Prostate gland (tissue), 2 donors: Measurements from ENCODE around the gene SEC24C. TPM values are rescaled to one million over a fixed set of nuclear protein-coding genes. Genes with fewer than 3 reads are reported as not detected.
"Not testable (repeated sequence)": the region's sequence is repeated elsewhere in the genome, so short reads cannot be mapped to it uniquely, and the experiment has no call there.

ENCODE experiments used
- DNase-seq: peaks from one replicate; pipeline ENCODE4 v3.0.0-alpha.2; 2019; ENCODE audit warnings: low spot score
- H3K27ac ChIP-seq, 2 donors: fragments of 200-600 bp; sonication (generic); 2 replicates each; pipeline ENCODE4 v1.5.1; 2017 to 2019
- H3K27me3 ChIP-seq: fragments of 200-600 bp; sonication (generic); replicated peaks from 2 replicates; pipeline ENCODE4 v1.5.1; 2019; ENCODE audit not compliant: insufficient read depth
- H3K36me3 ChIP-seq, 2 donors: fragments of 200-600 bp; sonication (generic); 1 replicate in 1 of 2; 2 replicates in 1 of 2; pipeline versions ENCODE4 v1.5.1 to v1.8.1; 2017 to 2019
- H3K4me1 ChIP-seq: fragments of 200-600 bp; sonication (generic); replicated peaks from 2 replicates; pipeline ENCODE4 v1.5.1; 2019
- H3K4me3 ChIP-seq, 2 donors: fragments of 200-600 bp; sonication (generic); 2 replicates each; pipeline ENCODE4 v1.5.1; 2017 to 2019
- H3K9me3 ChIP-seq: fragments of 200-600 bp; sonication (generic); 2 replicates; pipeline ENCODE4 v1.5.1; 2017
- POLR2A ChIP-seq: fragments of 450-650 bp; IDR thresholded peaks from one replicate; pipeline ENCODE4 v1.6.1; 2016; ENCODE audit warnings: antibody characterized with exemption, mild to moderate bottlenecking
- POLR2AphosphoS5 ChIP-seq: sonication (generic); formaldehyde crosslinking; IDR thresholded peaks from one replicate; pipeline ENCODE4 v1.6.1; 2017; ENCODE audit warnings: antibody characterized with exemption
- WGBS: methylation state at CpG from one replicate; pipeline ENCODE4 v1.1.5; 2018; 5-methylcytosine and 5-hydroxymethylcytosine counted together
- intact Hi-C: fragments of 100-400 bp; cut with DNase I; formaldehyde crosslinking; loops from one replicate; pipeline ENCODE4 v1.14.2; 2022
- total RNA-seq, 2 donors: library from RNA; depleted of rRNA; stranded (reverse); fragments of >200 nt; gene quantifications; one replicate each; pipeline ENCODE4 v1.1.0, GENCODE V29; 2016
- TF ChIP-seq, protein P1 (sequence below), 4 experiments: fragments of 200-600 bp in 2 of 4; fragments of 450-650 bp in 2 of 4; sonication (generic) in 2 of 4; IDR thresholded peaks; 1 replicate in 3 of 4; 2 replicates in 1 of 4; pipeline ENCODE4 v1.5.1; 2016 to 2019; ENCODE audit warnings: antibody characterized with exemption in 4 of 4, mild to moderate bottlenecking in 2 of 4, moderate library complexity in 2 of 4

The SEC24C gene
- total RNA-seq, 2 donors from 2014 or later = 80.7 to 87.6 TPM

DNA sequence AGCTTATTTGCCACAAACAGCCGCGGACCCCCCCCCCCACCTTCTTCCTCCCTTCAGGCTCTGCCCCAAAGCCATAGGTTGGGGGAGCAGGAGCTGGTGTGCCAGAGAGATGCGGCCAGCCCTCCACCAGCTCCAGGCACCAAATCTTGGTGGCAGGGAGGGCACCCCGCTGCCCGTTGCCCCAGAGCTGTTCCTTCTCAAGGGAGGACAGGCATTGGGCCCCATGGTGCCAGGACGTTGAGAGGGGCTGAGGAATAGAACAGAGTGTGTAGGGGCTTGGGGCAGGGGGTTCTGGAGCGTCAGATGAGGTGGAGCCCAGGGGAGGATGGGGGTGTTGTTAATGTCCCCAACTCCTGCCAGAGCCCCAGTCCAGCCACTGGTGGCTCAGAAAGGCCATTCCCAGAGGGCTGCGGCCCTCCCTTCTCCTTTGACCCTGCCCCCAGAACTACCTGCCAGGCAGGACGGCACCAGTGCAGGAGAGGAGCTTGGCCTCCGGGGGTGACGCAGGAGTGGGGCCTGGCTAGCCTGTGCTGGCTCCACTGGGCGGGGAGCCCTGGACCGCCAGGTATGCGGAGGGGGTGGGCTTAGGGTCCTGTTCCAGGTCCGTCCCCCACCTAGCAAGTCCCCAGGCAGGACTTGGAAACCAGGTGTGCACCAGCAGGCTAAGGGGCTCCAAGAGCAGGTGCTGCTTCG lies 10.0 kb upstream of the SEC24C start:
- H3K9me3 ChIP-seq = no peaks in the 10 kb centered on the region
- H3K4me3 ChIP-seq = no peak overlapping the region
- H3K36me3 ChIP-seq = no peaks in the 10 kb centered on the region
- 75% methylated on average over 16 of the region's 16 CpGs for WGBS
- no peak for DNase-seq
- intact Hi-C loops = no loop called here
- no peak for TF ChIP-seq POLR2A
- TF ChIP-seq, protein P1, sequence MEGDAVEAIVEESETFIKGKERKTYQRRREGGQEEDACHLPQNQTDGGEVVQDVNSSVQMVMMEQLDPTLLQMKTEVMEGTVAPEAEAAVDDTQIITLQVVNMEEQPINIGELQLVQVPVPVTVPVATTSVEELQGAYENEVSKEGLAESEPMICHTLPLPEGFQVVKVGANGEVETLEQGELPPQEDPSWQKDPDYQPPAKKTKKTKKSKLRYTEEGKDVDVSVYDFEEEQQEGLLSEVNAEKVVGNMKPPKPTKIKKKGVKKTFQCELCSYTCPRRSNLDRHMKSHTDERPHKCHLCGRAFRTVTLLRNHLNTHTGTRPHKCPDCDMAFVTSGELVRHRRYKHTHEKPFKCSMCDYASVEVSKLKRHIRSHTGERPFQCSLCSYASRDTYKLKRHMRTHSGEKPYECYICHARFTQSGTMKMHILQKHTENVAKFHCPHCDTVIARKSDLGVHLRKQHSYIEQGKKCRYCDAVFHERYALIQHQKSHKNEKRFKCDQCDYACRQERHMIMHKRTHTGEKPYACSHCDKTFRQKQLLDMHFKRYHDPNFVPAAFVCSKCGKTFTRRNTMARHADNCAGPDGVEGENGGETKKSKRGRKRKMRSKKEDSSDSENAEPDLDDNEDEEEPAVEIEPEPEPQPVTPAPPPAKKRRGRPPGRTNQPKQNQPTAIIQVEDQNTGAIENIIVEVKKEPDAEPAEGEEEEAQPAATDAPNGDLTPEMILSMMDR (IDR thresholded peaks at IDR 0.05) = no peak
- TF ChIP-seq POLR2AphosphoS5 = no peak
- H3K27me3 ChIP-seq = no peaks in the 10 kb centered on the region
- H3K4me1 ChIP-seq = peaks cover 3% of the 10 kb centered on the region
- no peak overlapping the region for H3K27ac ChIP-seq

GRCh38 chr10:73734796-73735305 lies 9.3 kb upstream of the SEC24C start:
- WGBS = 81% methylated on average over 5 of the region's 5 CpGs
- H3K27ac ChIP-seq = no peak overlapping the region
- DNase-seq = no peak
- H3K27me3 ChIP-seq = no peaks in the 10 kb centered on the region
- H3K36me3 ChIP-seq = no peaks in the 10 kb centered on the region
- no peaks in the 10 kb centered on the region for H3K9me3 ChIP-seq
- intact Hi-C loops = no loop called here
- no peak for TF ChIP-seq POLR2A
- no peak for TF ChIP-seq POLR2AphosphoS5
- TF ChIP-seq, protein P1 (IDR thresholded peaks at IDR 0.05) = no peak
- no peak overlapping the region for H3K4me3 ChIP-seq
- H3K4me1 ChIP-seq = peaks cover 3% of the 10 kb centered on the region

DNA sequence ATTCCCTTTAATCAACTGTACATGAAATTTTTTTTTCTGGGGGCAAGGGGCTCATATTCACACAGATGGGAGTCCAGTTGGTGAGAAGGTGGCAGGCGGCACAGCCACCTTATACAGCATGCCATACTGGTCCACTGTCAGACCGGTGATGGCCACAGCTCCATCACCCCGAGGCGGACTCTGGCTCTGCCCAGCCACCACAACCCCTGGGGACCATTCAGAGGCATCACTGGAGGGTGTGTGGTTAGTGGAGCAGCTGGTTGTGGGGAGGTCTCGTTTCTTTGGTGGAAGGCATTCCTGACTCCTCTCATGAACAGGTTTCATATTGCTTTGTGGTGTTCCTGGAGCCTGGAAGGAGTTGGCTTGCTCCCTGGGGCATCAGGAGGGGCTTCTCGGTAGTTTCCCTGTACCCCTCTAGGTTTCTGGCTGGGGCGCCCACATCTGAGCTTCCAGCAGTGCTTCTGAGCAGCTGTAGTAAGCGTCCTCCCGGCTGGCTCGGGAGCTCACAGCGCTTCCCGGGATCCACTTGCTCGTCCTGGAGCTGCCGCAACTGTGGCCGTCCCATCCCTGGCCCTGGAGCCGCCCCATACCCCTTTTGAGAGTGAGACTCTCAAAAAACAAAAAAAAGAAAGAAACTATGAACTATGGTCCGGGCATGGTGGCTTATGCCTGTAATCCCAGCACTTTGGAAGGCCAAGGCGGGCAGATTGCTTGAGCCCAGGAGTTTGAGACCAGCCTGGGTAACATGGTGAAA lies 3.5 kb upstream of the SEC24C start:
- peaks cover 14% of the 10 kb centered on the region for H3K4me1 ChIP-seq
- 94% methylated on average over 18 of the region's 18 CpGs for WGBS
- intact Hi-C loops, H3K27ac ChIP-seq, H3K36me3 ChIP-seq, H3K4me3 ChIP-seq, DNase-seq, H3K9me3 ChIP-seq, H3K27me3 ChIP-seq: not testable (repeated sequence)

DNA sequence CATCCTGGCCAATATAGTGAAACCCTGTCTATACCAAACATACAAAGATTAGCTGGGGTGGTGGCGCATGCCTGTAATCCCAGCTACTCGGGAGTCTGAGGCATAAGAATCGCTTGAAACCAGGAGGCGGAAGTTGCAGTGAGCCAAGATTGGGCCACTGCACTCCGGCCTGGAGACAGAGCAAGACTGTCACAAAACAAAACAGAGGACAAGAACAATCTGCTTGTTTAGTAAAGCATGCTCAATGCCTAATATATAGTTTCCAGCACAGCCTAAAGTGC lies 1.8 kb upstream of the SEC24C start:
- TF ChIP-seq POLR2AphosphoS5 = no peak
- H3K4me3 ChIP-seq = no peak overlapping the region
- WGBS = 91% methylated on average over 5 of the region's 5 CpGs
- H3K27me3 ChIP-seq = no peaks in the 10 kb centered on the region
- H3K9me3 ChIP-seq = no peaks in the 10 kb centered on the region
- intact Hi-C loops = no loop called here
- H3K27ac ChIP-seq = no peak overlapping the region
- H3K4me1 ChIP-seq = peaks cover 16% of the 10 kb centered on the region
- no peak for DNase-seq
- no peaks in the 10 kb centered on the region for H3K36me3 ChIP-seq

DNA sequence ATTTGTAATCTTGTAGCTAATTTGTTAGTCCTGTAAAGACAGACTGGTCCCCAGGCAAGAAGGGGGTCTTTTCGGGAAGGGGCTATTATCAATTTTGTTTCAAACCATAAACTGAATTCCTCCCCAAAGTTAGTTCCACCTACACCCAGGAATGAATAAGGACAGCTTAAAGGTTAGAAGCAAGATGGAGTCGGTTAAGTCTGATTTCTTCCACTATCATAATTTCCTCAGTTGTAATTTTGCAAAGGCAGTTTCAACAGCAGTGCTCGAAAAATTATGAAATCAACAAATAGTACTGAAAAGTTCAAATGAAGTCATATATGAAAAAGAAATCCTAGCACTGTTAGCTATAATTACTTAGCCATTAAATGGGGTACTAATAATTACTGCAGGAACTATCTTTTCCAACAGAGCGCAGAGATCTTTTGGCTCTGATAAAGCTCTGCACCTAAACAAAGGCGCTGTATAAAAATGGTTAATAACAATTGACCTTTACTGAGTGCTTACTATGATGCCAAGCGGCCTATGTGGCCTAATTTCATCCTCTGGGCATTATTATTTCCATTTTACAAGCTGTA lies 756 bp upstream of the SEC24C start:
- H3K4me3 ChIP-seq = peak overlapping the region; percentile 64 to 85
- 33% methylated on average over 6 of the region's 6 CpGs for WGBS
- TF ChIP-seq POLR2AphosphoS5 (no peak), POLR2A (no peak)
- DNase-seq = no peak
- H3K9me3 ChIP-seq = no peaks in the 10 kb centered on the region
- peak overlapping the region; percentile 86 to 90 for H3K27ac ChIP-seq
- H3K4me1 ChIP-seq = peaks cover 16% of the 10 kb centered on the region
- intact Hi-C loops = no loop called here
- no peaks in the 10 kb centered on the region for H3K27me3 ChIP-seq
- peaks cover 0 to 5% of the 10 kb centered on the region in 2 donors for H3K36me3 ChIP-seq

- peaks cover 0 to 5% of the 10 kb centered on the region in 2 donors for H3K36me3 ChIP-seq
- H3K4me1 ChIP-seq = peaks cover 16% of the 10 kb centered on the region
- DNase-seq = peak; percentile 14
- H3K27me3 ChIP-seq = no peaks in the 10 kb centered on the region
- WGBS = 2% methylated on average over 10 of the region's 10 CpGs
- intact Hi-C loops = no loop called here
- peak overlapping the region; percentile 64 to 85 for H3K4me3 ChIP-seq
- H3K9me3 ChIP-seq = no peaks in the 10 kb centered on the region
- no peak for TF ChIP-seq POLR2AphosphoS5
- TF ChIP-seq, protein P1 (IDR thresholded peaks at IDR 0.05) = no peak
- H3K27ac ChIP-seq = peak overlapping the region; percentile 86 to 90
Measured at GRCh38 chr10:73744664-73744975, 448 bp downstream of the SEC24C start.
